ENCODE data around the gene PWP2.

DNA sequence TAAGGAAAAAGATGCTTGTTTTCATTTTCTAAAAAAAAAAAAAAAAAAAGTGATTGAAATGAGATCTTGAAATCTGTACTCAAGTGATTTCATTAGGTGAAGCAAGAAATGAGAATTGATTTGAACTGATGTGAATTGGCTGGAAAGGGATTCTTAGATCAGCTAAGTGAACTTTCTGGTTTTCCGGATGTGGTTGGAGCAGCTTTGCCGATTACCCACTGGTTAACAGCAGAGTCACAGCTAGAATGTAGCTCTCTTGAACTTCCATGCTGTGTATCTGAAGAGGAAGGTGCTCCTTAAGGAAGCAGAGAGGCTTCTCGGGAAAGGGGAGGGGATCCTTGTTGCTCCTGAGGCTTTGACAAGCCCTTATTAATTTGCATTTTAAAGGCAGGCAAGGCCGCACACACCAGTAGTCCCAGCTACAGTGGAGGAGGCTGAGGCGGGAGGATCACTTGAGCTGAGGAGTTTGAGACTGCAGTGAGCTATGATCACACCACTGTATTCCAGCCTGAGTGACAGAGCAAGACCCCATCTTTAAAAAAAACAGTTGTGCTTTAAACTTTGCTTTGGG, 28.7 kb upstream of the PWP2 start:
- TF ChIP-seq, protein P1, sequence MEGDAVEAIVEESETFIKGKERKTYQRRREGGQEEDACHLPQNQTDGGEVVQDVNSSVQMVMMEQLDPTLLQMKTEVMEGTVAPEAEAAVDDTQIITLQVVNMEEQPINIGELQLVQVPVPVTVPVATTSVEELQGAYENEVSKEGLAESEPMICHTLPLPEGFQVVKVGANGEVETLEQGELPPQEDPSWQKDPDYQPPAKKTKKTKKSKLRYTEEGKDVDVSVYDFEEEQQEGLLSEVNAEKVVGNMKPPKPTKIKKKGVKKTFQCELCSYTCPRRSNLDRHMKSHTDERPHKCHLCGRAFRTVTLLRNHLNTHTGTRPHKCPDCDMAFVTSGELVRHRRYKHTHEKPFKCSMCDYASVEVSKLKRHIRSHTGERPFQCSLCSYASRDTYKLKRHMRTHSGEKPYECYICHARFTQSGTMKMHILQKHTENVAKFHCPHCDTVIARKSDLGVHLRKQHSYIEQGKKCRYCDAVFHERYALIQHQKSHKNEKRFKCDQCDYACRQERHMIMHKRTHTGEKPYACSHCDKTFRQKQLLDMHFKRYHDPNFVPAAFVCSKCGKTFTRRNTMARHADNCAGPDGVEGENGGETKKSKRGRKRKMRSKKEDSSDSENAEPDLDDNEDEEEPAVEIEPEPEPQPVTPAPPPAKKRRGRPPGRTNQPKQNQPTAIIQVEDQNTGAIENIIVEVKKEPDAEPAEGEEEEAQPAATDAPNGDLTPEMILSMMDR (IDR thresholded peaks at IDR 0.05; ENCODE audit: low read depth, low read length, missing input control) = no peak
- TF ChIP-seq, protein P2, sequence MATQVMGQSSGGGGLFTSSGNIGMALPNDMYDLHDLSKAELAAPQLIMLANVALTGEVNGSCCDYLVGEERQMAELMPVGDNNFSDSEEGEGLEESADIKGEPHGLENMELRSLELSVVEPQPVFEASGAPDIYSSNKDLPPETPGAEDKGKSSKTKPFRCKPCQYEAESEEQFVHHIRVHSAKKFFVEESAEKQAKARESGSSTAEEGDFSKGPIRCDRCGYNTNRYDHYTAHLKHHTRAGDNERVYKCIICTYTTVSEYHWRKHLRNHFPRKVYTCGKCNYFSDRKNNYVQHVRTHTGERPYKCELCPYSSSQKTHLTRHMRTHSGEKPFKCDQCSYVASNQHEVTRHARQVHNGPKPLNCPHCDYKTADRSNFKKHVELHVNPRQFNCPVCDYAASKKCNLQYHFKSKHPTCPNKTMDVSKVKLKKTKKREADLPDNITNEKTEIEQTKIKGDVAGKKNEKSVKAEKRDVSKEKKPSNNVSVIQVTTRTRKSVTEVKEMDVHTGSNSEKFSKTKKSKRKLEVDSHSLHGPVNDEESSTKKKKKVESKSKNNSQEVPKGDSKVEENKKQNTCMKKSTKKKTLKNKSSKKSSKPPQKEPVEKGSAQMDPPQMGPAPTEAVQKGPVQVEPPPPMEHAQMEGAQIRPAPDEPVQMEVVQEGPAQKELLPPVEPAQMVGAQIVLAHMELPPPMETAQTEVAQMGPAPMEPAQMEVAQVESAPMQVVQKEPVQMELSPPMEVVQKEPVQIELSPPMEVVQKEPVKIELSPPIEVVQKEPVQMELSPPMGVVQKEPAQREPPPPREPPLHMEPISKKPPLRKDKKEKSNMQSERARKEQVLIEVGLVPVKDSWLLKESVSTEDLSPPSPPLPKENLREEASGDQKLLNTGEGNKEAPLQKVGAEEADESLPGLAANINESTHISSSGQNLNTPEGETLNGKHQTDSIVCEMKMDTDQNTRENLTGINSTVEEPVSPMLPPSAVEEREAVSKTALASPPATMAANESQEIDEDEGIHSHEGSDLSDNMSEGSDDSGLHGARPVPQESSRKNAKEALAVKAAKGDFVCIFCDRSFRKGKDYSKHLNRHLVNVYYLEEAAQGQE (IDR thresholded peaks at IDR 0.05) = no peak
- TF ChIP-seq RXRA (IDR thresholded peaks at IDR 0.05) = no peak
- TF ChIP-seq RAD21 (IDR thresholded peaks at IDR 0.05) = no peak

Measured in liver (tissue), 3 donors.